HG02610 (cell line): ENCODE results near the gene TIE1.
"Not testable (repeated sequence)": the region's sequence is repeated elsewhere in the genome, so short reads cannot be mapped to it uniquely, and the experiment has no call there.

Source experiments
- ATAC-seq: cut with Tn5 transposase; IDR thresholded peaks from one replicate; pipeline ENCODE4 v1.9.1; 2021; ENCODE audit warnings: mild to moderate bottlenecking, moderate library complexity; ENCODE audit not compliant: unreplicated experiment

Gene TIE1

DNA sequence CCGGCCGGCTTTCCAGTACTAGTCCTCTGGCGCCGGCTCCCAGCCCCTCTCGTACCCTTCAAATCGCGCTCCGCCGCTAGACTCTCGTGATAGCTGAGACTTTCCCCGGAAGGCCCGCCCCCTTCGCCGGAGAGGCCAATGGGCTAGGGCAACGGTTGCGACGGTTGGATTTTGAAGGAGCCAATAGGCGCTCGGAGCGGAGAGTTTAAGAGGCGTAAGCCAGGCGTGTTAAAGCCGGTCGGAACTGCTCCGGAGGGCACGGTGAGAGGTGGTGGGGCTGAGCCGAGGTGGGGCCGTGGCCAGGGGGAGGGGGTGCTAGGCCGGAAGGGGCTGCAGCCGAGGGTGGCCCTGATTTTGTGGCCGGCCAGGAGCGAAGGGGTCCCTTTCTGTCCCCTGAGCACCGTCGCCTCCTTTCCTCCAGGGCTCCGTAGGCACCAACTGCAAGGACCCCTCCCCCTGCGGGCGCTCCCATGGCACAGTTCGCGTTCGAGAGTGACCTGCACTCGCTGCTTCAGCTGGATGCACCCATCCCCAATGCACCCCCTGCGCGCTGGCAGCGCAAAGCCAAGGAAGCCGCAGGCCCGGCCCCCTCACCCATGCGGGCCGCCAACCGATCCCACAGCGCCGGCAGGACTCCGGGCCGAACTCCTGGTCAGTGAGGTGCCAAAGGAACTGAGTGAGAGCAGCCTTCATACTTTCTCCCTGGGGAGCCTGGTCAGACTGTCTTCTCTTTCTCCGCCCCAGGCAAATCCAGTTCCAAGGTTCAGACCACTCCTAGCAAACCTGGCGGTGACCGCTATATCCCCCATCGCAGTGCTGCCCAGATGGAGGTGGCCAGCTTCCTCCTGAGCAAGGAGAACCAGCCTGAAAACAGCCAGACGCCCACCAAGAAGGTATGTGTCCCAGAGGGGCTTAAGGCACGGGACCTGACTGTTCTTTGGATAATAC is 58.2 kb downstream of the TIE1 start, which contains the start of gene CDC20:
Gene CDC20 (plus strand): TSS at position 236 of the 948 bp plus-strand sequence. CDS start 235 bp downstream, at position 471.
- peak; percentile 97 for ATAC-seq

DNA sequence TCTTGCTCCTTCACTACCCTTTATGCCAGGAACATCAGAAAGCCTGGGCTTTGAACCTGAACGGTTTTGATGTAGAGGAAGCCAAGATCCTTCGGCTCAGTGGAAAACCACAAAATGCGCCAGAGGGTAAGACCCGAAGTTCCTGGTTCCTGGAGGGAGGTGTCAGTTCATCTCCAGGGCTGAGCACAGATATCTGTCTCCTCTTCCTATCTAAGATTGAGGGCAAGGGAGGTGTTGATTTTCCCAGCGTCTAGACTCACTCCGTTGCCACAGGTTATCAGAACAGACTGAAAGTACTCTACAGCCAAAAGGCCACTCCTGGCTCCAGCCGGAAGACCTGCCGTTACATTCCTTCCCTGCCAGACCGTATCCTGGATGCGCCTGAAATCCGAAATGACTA is 58.9 kb downstream of the TIE1 start:
- no peak for ATAC-seq

DNA sequence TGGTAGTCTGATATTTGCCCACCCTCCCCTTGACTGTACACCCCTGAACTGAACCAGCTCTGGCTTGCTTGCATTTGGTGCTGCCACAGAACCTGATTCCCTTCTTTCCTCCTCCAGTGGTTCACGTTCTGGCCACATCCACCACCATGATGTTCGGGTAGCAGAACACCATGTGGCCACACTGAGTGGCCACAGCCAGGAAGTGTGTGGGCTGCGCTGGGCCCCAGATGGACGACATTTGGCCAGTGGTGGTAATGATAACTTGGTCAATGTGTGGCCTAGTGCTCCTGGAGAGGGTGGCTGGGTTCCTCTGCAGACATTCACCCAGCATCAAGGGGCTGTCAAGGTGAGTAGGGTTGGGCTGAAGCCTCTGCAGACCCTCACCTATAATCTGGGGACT is 59.8 kb downstream of the TIE1 start:
- no peak for ATAC-seq

- no peak for ATAC-seq
Measured at GRCh38 chr1:43363283-43363934, 62.6 kb downstream of the TIE1 start.

DNA sequence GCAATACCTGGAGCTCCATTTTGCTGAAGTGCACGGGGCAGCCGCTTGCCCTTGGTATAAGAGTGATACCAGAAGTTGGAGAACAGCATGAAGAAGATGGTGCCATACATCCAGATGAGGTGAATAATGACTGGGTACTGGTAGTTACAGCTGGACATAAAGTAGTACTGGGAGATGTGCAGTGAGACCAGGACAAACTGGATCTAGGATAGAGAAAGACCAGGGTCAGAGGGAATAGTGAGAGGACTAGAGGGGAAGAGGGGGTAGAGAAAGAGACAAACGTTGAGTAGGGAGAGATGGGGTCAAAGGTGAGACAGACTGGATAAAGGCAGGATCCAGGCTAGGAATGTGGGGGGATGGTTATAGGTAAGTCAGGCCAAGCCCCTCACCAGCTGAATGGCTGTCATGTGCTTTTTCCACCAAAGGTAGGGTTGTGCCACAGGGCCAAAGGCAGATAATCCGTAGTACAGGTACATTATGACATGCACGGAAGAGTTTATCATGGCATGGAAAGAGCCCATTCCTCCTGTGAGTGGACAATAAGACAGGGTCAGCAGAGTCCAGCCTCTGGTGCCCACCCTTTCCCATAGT is 63.2 kb downstream of the TIE1 start:
- no peak for ATAC-seq

GRCh38 chr1:43365678-43366077 is 64.9 kb downstream of the TIE1 start:
- no peak for ATAC-seq

DNA sequence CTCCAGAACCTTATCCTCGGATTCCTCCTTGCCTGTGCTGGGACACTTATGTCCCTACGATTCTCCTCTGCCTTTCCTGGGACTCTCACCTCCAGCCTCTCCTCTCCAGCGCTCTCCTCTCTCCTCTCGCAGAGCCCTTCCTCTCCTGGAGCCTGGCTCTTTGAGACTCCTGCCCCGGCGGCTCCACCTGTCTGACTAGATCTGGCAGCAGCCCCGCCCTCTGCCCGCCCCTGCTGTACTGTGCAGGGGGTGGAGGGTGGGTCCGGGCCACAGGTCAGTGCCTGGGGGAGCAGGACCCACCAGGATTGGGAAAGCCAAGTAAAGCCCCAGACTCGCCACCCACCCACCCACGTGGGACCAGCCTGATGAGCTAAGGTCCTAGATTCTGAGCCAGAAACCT is 65.4 kb downstream of the TIE1 start:
- no peak for ATAC-seq

DNA sequence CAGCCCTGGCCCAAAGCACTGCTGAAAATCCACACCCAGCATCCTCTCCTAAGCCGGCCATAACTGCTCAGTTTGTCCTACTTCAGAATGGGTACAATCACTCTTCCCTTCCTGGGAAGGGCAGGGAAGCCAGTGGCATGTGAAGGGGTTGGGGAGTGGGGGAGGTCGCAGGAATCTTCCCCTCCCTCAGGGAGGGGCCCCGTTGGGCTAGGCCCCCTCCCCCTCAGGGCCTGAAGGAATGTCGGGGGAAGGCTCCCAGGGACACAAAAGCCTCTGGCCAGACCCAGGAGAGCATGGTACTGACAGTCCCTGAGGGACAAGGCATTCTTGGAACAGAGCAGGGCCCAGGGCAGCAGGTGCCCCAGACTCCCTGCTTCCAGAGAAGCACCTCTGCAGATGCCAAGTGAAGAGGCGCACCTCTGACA is 65.8 kb downstream of the TIE1 start:
- no peak for ATAC-seq

DNA sequence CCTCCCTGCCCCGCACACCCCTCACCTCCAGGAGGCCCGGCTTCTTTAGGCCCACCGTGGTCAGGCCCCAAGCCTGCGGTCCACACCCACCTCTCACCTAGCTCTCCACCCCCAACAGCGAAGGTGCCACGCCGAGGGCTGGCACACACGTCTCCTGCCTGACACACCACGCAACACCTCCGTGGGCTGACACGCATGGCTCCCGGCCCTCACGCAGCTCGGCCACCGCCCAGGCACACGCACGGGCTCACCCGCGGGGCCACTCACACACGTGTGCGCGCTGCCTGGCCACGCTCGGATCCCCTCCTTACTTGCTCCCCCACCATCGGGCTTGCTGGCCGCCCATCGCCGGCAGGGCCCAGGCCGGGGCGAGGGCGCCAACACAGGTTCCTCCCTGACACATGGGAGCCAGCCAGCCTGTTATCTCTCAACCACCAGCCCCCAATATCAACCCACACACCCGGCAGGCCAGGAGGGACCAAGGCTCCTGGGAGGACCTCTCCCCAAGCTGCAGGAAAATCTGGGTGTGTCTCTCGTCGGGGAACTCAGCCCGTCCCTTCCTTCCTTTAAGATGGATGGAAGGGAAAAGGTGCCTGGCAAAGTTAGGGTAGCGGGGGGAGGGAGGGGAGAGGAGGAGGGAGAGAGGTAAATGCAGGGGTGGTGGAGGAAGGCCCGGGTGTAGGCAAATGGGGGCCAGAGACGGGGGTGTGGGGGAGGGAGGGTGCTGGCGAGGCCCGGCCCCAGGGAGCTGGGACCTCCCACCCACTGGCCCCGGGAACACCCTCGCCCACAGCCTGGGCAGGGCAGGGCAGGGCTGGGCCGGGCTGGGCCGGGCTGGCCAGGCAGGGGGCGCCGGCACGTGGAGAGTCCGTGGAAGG is 66.5 kb downstream of the TIE1 start:
- ATAC-seq = peak; percentile 44

DNA sequence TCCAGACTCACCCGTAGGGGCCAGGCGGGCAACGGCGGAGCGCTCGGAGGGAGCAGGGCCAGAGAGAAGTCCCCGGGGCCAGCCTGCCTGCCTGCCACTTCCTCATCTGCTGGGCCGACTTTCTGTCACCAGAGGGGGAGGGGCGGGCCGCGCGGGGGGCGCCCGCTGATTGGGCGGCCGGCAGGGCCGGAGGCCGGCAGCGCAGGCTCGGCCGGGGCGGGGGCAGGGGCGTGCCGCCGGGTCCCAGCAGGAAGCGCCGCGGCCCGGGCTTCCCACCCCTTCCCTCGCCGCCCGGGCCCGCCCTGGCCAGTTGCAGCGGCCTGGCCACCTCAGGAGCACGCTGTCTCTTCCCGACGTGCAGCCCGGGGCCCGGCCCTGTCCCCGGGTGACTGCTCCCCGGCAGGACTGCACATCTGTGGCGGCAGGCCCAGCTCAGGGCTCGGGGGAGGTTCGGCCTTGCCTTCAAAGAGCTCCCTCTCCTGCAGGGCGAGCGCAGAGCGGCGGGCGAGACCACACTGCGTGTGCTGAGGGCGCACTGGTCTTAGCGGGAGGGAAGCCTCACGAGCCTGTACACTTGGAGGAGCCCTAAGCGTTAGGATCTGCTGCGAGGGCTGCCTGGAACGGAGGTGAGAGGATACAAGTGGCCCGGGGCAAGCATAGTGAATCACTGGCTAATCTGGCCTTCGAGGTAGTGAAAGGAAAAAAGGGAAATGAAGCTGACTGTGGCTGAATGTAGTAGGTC is 67.3 kb downstream of the TIE1 start, which contains the start of gene ELOVL1:
Gene ELOVL1 (minus strand): TSS at position 108 of the 742 bp plus-strand sequence. CDS start 2,402 bp downstream, outside the sequence.
- ATAC-seq = peak; percentile 76

GRCh38 chr1:43368646-43369020 is 67.9 kb downstream of the TIE1 start:
- no peak for ATAC-seq

DNA sequence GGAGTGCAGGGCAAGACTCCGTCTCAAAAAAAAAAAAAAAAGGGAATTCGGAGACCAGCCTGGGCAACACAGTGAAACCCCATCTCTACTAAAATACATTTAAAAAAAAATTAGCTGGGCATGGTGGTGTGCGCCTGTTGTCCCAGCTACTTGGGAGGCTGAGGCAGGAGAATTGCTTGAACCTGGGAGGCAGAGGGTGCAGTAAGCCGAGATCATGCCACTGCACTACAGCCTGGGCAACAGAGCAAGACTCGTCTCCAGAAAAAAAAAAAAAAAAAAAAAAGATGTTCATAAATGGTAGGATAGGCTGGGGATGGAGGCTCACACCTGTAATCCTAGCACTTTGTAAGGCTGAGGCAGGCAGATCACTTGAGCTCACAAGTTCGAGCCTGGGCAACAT is 69.0 kb downstream of the TIE1 start:
- ATAC-seq = not testable (repeated sequence)

- no peak for ATAC-seq
Measured at GRCh38 chr1:43370564-43370963, 69.8 kb downstream of the TIE1 start.

DNA sequence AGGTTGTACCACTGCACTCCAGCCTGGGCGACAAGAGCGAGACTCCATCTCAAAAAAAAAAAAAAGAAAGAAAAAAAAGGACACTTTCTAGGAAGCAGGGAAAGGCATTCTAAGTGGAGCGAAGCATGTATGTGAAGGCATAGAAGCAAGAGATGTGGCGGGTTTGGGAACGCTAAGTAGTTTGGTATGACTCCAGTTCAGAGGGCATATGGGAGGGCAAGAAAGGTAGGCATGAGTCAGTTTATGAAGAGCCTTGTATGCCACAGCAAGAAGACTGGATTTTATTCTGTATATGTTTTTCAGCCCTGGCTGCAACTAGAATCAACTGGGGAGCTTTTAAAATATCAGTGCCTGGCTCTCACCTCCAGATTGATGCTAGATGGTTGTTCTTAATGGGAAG is 71.4 kb downstream of the TIE1 start:
- no peak for ATAC-seq
